Measurements from ENCODE around the gene SPOCK3.

- TF ChIP-seq CTCF (IDR thresholded peaks at IDR 0.05) (no peak), POLR2A (IDR thresholded peaks at IDR 0.05) (no peak)
Measured at GRCh38 chr4:167190379-167190778, 43.9 kb downstream of the SPOCK3 start.

All from right lobe of liver (tissue), 4 donors.